ENCODE data around the gene NF2. TPM values are rescaled to one million over a fixed set of nuclear protein-coding genes. Genes with fewer than 3 reads are reported as not detected.
"Not testable (repeated sequence)": the region's sequence is repeated elsewhere in the genome, so short reads cannot be mapped to it uniquely, and the experiment has no call there.

NF2 gene
- total RNA-seq: 42.4 TPM
- long read RNA-seq, full-length matches to known transcripts: 18 of 57 reads
- long read RNA-seq, partial matches to known transcripts: 3 of 57 reads
- long read RNA-seq, other reads (novel, unspliced or antisense): 36 of 57 reads

DNA sequence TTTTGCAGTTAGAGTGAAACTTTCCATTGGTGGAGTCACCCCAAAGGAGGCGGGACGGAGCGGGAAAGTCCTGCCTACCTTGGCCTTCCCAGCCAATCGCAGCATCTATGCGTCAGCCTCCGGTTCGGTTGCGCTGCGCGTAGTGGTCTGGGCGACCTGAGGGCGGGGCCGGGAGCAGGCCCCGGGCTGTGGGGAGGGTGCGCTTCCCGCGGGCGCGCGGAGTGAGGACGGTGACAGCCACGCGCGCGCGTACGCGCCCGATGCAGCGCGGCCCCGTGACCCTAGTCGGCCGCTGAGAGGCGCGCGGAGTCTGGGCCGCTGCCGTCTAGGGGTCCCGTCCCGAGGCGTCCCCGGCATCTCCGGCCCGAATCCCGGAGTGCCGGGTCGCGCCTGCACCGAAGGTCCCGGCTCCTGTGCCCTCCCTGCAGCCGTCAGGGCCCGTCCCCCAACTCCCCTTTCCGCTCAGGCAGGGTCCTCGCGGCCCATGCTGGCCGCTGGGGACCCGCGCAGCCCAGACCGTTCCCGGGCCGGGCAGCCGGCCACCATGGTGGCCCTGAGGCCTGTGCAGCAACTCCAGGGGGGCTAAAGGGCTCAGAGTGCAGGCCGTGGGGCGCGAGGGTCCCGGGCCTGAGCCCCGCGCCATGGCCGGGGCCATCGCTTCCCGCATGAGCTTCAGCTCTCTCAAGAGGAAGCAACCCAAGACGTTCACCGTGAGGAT is at the start of gene NF2:
TSS of gene NF2 (plus strand) at position 276 of the 718 bp plus-strand sequence. CDS start at position 642, 366 bp downstream.
- H3K4me3 ChIP-seq: peak within 1 kb of the TSS; percentile 96
- DNase-seq: peak; percentile 99
- intact Hi-C loops (cut with DNase I): no loop called here
- H3K27ac ChIP-seq: peak within 1 kb of the TSS; percentile 96
- H3K4me1 ChIP-seq: peaks cover 16% of the 10 kb centered on the region
- H3K9me3 ChIP-seq: no peaks in the 10 kb centered on the region
- no peaks in the 10 kb centered on the region for H3K27me3 ChIP-seq (ENCODE audit: low read depth)
- TF ChIP-seq, protein P1, sequence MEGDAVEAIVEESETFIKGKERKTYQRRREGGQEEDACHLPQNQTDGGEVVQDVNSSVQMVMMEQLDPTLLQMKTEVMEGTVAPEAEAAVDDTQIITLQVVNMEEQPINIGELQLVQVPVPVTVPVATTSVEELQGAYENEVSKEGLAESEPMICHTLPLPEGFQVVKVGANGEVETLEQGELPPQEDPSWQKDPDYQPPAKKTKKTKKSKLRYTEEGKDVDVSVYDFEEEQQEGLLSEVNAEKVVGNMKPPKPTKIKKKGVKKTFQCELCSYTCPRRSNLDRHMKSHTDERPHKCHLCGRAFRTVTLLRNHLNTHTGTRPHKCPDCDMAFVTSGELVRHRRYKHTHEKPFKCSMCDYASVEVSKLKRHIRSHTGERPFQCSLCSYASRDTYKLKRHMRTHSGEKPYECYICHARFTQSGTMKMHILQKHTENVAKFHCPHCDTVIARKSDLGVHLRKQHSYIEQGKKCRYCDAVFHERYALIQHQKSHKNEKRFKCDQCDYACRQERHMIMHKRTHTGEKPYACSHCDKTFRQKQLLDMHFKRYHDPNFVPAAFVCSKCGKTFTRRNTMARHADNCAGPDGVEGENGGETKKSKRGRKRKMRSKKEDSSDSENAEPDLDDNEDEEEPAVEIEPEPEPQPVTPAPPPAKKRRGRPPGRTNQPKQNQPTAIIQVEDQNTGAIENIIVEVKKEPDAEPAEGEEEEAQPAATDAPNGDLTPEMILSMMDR (IDR thresholded peaks at IDR 0.05): no peak
- ATAC-seq: peak; percentile 99 to 100
- H3K36me3 ChIP-seq: no peaks in the 10 kb centered on the region

DNA sequence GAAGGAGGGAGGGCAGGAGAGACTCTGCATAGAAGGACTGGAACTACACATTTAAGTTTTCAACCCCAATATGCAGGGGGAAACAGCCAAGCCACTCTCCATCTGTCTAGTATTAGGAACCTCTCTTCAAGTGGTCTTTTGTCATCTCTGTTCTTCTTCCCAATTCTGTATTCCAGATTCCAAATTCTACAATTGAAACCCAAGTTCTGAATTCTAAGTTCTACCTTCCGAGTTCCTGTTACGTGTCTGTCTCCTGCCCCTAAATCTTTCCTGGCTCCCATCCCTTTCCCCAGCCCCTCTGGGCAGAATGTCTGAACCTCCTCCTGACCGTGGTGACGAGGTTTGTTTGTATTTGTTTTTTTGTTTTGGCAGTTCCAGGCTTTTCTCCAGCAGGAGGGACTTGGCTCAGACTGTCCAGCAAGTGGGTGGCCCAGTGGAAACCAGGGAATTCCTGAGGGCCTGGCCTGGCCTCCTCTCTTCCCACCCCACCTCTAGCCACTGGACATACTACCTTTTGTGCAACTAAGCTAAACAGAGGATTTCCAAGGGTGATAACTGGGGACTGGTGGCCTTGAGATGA is 48.3 kb upstream of the NF2 start:
- intact Hi-C loops (cut with DNase I): no loop called here
- Histone ChIP-seq H3K27ac (no peak overlapping the region), H3K36me3 (peaks cover 47% of the 10 kb centered on the region), H3K4me1 (peaks cover 9% of the 10 kb centered on the region), H3K27me3 (ENCODE audit: low read depth) (no peaks in the 10 kb centered on the region), H3K9me3 (no peaks in the 10 kb centered on the region), H3K4me3 (no peak overlapping the region)
- ATAC-seq (no peak), DNase-seq (no peak)
- TF ChIP-seq, protein P1 (IDR thresholded peaks at IDR 0.05): no peak

DNA sequence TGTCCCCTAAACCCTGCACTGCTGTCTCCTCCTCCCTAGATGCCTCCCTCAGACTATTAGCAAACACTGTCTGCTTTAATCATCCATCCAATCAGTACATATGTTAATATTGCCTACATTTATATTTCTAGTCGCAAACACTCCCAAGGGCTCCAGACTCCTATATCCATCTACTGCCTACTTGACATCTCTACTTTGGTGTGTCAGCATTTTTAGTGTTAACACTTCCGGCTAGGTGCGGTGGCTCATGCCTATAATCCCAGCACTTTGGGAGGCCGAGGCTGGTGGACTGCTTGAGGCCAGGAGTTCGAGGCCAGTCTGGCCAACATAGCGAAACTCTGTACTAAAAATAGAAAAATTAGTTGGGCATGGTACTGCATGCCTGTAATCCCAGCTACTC is 44.4 kb upstream of the NF2 start:
- DNase-seq: no peak
- TF ChIP-seq, protein P1 (IDR thresholded peaks at IDR 0.05): no peak
- peaks cover 8% of the 10 kb centered on the region for H3K4me1 ChIP-seq
- H3K36me3 ChIP-seq: peaks cover 78% of the 10 kb centered on the region
- intact Hi-C loops (cut with DNase I): no loop called here
- ATAC-seq: no peak
- H3K27me3 ChIP-seq (ENCODE audit: low read depth): no peaks in the 10 kb centered on the region
- no peak overlapping the region for H3K27ac ChIP-seq
- no peak overlapping the region for H3K4me3 ChIP-seq
- no peaks in the 10 kb centered on the region for H3K9me3 ChIP-seq

DNA sequence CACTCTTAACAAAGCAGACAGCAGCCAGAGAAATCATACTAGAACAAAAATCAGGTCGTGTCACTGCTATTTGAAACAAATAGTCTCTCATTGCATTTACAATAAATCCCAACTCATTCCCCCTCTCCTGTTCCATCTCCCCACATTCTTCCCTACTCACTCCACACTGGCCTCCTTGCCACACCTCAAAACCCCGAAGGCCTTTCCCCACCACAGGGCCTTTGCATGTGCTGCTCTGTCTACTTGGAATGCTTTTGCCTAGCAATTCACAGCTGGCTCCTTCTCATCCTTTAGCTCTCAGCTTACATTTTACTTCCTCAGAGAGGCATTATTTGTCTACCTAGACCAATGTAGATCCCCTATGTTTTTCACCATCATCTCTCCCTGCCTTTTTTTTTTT is 43.6 kb upstream of the NF2 start:
- H3K36me3 ChIP-seq: peaks cover 84% of the 10 kb centered on the region
- H3K9me3 ChIP-seq: no peaks in the 10 kb centered on the region
- intact Hi-C loops (cut with DNase I): no loop called here

DNA sequence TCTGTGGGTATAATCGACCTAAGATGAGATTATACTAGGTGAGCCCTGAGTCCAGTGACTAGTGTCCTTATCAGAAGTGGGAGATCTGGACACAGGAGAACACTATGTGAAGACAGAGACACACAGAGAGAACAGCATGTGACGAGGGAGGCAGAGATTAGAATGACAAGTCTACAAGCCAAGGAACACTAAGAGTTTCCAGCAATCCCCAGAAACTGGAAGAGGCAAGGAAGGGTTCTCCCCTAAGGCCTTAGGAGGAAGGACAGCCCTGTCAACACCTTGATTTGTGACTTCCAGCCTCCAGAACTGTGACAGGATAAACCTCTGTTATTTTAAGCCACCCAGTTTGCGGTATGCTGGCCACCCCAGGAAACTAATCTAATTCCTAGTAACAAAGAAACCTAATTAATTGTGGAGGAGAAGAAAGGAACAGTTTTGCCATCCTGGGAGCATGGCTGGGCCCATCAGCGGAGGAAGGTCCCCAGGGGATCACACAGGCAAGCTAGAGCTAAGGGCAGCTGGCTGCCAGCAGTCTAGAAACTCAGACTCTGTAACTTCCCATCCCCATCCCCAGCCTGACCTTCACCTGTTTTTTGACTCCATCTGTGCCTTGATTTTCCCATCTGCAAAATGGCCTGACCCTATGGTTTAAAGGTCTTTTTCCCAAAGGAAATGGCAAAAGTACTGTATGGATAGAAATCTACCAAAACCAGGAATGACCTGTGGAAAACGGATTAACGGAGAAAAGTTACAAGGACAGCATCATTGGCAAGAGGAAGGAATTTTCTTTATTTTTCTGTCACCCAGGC is 39.6 kb upstream of the NF2 start:
- peaks cover 70% of the 10 kb centered on the region for H3K36me3 ChIP-seq
- no peaks in the 10 kb centered on the region for H3K9me3 ChIP-seq
- ATAC-seq (no peak), DNase-seq (no peak)
- no peak overlapping the region for H3K4me3 ChIP-seq
- no peak overlapping the region for H3K27ac ChIP-seq
- intact Hi-C loops (cut with DNase I): no loop called here
- H3K4me1 ChIP-seq: no peaks in the 10 kb centered on the region
- TF ChIP-seq, protein P1 (IDR thresholded peaks at IDR 0.05): no peak
- no peaks in the 10 kb centered on the region for H3K27me3 ChIP-seq (ENCODE audit: low read depth)

More for the DNA sequence above, 43.6 kb upstream of the NF2 start:
- TF ChIP-seq, protein P1 (IDR thresholded peaks at IDR 0.05): no peak
- Histone ChIP-seq H3K4me1 (no peaks in the 10 kb centered on the region), H3K27ac (no peak overlapping the region), H3K4me3 (no peak overlapping the region), H3K27me3 (ENCODE audit: low read depth) (no peaks in the 10 kb centered on the region)
- no peak for DNase-seq
- ATAC-seq: no peak

DNA sequence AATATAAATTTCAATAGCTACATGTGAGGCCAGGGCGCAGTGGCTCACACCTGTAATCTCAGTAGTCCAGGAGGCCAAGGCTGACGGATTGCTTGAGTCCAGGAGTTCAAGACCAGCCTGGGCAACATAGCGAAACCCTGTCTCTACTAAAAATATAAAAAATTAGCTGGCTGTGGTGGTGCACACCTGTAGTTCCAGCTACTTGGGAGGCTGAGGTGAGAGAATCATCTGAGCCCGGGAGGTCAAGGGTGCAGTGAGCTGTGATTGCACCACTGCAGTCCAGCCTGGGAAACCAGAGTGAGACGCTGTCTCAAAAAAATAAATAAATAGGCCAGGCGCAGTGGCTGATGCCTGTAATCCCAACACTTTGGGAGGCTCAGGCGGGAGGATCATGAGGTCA is 36.9 kb upstream of the NF2 start:
- H3K27me3 ChIP-seq (ENCODE audit: low read depth); H3K27ac ChIP-seq; DNase-seq; H3K4me1 ChIP-seq; intact Hi-C loops (cut with DNase I); H3K9me3 ChIP-seq; ATAC-seq; H3K4me3 ChIP-seq: not testable (repeated sequence)
- H3K36me3 ChIP-seq: peaks cover 64% of the 10 kb centered on the region

Measured in lower lobe of right lung (tissue), 2 donors.